ENCODE data around the gene CDH23. TPM values are rescaled to one million over a fixed set of nuclear protein-coding genes. Genes with fewer than 3 reads are reported as not detected.

CDH23 gene
- total and polyA plus RNA-seq, 2 donors from 2014 or later: 1.1 to 6.4 TPM

DNA sequence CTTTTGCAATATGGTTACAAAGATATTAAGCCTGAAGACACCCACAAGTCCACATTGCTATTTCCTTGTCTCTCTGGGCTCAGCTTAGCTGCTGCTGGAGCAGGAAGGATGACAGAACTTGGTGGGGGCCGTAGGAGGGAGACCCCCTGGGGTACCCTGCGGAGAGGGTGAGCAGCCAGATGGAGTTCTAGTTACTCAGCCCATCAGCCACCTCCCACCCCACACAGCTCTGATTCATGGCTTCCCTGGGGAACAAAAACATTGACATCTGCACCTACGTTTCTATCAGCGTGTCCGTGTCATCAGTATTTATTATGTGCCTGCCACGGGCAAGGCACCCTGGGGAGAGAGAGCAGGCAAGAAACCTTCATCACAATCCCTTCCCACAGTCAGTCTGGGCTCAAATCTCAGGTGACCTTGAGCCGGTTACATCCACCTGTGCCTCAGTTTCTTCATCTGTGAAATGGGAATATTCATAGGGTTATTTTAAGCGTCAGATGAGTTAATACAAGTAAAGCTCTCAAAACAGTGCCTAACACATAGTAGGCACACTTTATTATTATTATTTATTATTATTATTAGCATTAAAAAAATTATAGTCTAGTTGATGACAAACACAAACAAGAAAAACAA, 191.3 kb downstream of the CDH23 start:
- Histone ChIP-seq H3K36me3 (ENCODE audit: control insufficient read depth in 2 of 3, insufficient read depth in 3 of 3, low read length in 3 of 3) (no peaks in the 10 kb centered on the region), H3K4me3 (ENCODE audit: low read length in 3 of 3) (no peak overlapping the region), H3K9me3 (ENCODE audit: control insufficient read depth in 2 of 3, insufficient read depth in 1 of 3, low read length in 3 of 3) (no peaks in the 10 kb centered on the region), H3K27me3 (ENCODE audit: control insufficient read depth, insufficient read depth, low read length) (no peaks in the 10 kb centered on the region), H3K4me1 (ENCODE audit: control insufficient read depth in 2 of 3, insufficient read depth in 2 of 3, low read depth in 1 of 3, low read length in 3 of 3) (no peaks in the 10 kb centered on the region), H3K9ac (ENCODE audit: low read length in 3 of 3) (no peak overlapping the region), H3K27ac (ENCODE audit: low read depth in 2 of 2, low read length in 2 of 2) (no peak overlapping the region)
- intact Hi-C loops (cut with DNase I): no loop called here
- DNase-seq (peak in 1 of 5 donors; percentile 19), FAIRE-seq (no peak)
- TF ChIP-seq, protein P1, sequence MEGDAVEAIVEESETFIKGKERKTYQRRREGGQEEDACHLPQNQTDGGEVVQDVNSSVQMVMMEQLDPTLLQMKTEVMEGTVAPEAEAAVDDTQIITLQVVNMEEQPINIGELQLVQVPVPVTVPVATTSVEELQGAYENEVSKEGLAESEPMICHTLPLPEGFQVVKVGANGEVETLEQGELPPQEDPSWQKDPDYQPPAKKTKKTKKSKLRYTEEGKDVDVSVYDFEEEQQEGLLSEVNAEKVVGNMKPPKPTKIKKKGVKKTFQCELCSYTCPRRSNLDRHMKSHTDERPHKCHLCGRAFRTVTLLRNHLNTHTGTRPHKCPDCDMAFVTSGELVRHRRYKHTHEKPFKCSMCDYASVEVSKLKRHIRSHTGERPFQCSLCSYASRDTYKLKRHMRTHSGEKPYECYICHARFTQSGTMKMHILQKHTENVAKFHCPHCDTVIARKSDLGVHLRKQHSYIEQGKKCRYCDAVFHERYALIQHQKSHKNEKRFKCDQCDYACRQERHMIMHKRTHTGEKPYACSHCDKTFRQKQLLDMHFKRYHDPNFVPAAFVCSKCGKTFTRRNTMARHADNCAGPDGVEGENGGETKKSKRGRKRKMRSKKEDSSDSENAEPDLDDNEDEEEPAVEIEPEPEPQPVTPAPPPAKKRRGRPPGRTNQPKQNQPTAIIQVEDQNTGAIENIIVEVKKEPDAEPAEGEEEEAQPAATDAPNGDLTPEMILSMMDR (IDR thresholded peaks at IDR 0.05; ENCODE audit: borderline replicate concordance, extremely low read depth, insufficient read depth): no peak

GRCh38 chr10:71588685-71589084, 192.0 kb downstream of the CDH23 start:
- TF ChIP-seq, protein P1 (IDR thresholded peaks at IDR 0.05; ENCODE audit: borderline replicate concordance, extremely low read depth, insufficient read depth): no peak
- no peak overlapping the region for H3K27ac ChIP-seq (ENCODE audit: low read depth in 2 of 2, low read length in 2 of 2)
- H3K9me3 ChIP-seq (ENCODE audit: control insufficient read depth in 2 of 3, insufficient read depth in 1 of 3, low read length in 3 of 3): no peaks in the 10 kb centered on the region
- FAIRE-seq (no peak), DNase-seq (peak in 1 of 5 donors; percentile 11)
- no peak overlapping the region for H3K9ac ChIP-seq (ENCODE audit: low read length in 3 of 3)
- no peak overlapping the region for H3K4me3 ChIP-seq (ENCODE audit: low read length in 3 of 3)
- H3K36me3 ChIP-seq (ENCODE audit: control insufficient read depth in 2 of 3, insufficient read depth in 3 of 3, low read length in 3 of 3): no peaks in the 10 kb centered on the region
- no peaks in the 10 kb centered on the region for H3K27me3 ChIP-seq (ENCODE audit: control insufficient read depth, insufficient read depth, low read length)
- no peaks in the 10 kb centered on the region for H3K4me1 ChIP-seq (ENCODE audit: control insufficient read depth in 2 of 3, insufficient read depth in 2 of 3, low read depth in 1 of 3, low read length in 3 of 3)
- intact Hi-C loops (cut with DNase I): no loop called here

- TF ChIP-seq, protein P1 (IDR thresholded peaks at IDR 0.05; ENCODE audit: borderline replicate concordance, extremely low read depth, insufficient read depth): no peak
- intact Hi-C loops (cut with DNase I): no loop called here
- Histone ChIP-seq H3K9ac (ENCODE audit: low read length in 3 of 3) (no peak overlapping the region), H3K4me1 (ENCODE audit: control insufficient read depth in 2 of 3, insufficient read depth in 2 of 3, low read depth in 1 of 3, low read length in 3 of 3) (no peaks in the 10 kb centered on the region), H3K9me3 (ENCODE audit: control insufficient read depth in 2 of 3, insufficient read depth in 1 of 3, low read length in 3 of 3) (no peaks in the 10 kb centered on the region), H3K27me3 (ENCODE audit: control insufficient read depth, insufficient read depth, low read length) (no peaks in the 10 kb centered on the region), H3K4me3 (ENCODE audit: low read length in 3 of 3) (no peak overlapping the region), H3K27ac (ENCODE audit: low read depth in 2 of 2, low read length in 2 of 2) (no peak overlapping the region), H3K36me3 (ENCODE audit: control insufficient read depth in 2 of 3, insufficient read depth in 3 of 3, low read length in 3 of 3) (no peaks in the 10 kb centered on the region)
- peak in 1 of 5 donors; percentile 38 for DNase-seq
- FAIRE-seq: no peak
Observed at GRCh38 chr10:71589617-71590551, 193.2 kb downstream of the CDH23 start.

All from kidney (tissue), 14 donors.